HG03280 (cell line): ENCODE results near the gene EHMT1.
"Not testable (repeated sequence)": the region's sequence is repeated elsewhere in the genome, so short reads cannot be mapped to it uniquely, and the experiment has no call there.

Experiments
- ATAC-seq: cut with Tn5 transposase; IDR thresholded peaks from one replicate; pipeline ENCODE4 v1.9.1; 2021; ENCODE audit warnings: mild to moderate bottlenecking, moderate library complexity; ENCODE audit not compliant: unreplicated experiment

EHMT1 gene

DNA sequence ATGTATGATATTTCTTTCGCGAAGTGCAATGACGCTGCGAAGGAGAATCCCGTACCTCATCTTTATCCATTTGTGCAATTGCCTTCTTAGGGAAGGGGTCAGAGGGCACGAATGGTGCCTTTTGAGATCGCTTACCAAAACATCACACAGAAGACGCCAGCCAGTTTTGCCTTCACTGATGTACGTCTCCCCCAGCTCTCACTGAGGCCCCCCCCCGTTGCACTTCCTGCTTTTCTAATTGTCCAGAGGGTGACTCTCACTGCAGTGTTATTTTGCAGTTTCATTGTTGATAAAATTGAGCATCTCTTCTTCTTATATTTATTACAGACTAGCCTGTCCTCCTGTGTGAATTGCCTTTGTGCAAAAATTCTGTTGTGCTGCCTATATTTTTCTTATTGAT, 219.8 kb downstream of the EHMT1 start:
- no peak for ATAC-seq

DNA sequence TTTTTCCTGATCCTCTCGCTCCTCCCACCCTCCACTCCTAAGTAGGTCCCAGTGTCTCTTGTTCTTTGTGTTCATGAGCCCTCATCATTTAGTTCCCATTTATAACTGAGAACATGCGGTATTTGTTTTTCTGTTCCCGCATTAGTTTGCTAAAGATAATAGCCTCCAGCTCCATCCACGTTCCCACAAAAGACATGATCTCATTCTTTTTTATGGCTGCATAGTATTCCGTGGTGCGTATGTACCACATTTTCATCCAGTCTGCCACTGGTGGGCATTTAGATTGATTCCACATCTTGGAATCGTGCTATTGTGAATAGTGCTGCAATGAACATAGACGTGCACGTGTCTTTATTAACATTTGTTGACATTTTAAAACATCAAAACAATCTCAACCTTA, 224.6 kb downstream of the EHMT1 start:
- ATAC-seq, result no peak

- ATAC-seq, result no peak
These were observed 232.9 kb downstream of the EHMT1 start for GRCh38 chr9:137851516-137852267.

DNA sequence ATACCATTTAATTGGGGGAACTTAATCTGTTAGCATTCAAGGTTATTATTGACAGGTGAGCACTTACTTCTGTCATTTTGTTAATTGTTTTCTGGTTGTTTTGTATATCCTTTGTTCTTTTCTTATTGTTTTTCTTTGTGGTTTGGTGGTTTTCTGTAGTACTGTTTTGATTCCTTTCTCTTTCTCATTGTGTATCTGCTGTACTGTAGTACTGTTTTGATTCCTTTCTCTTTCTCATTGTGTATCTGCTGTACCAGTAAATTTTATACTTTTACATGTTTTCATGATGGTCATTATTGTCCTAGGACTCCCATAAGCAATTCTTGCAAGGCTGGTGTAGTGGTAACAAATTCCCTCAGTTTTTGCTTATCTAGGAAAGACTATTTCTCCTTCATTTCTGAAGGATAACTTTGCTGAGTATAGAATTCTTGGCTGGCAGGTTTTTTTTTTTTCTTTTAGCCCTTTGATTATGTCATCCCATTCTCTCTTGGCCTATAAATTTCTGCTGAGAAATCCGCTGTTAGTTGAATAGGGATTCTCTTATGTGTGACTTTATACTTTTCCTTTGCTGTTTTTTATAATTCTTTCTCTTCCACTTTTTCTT, 234.7 kb downstream of the EHMT1 start:
- ATAC-seq, result no peak

GRCh38 chr9:137860361-137860760, 241.6 kb downstream of the EHMT1 start:
- ATAC-seq, result no peak

GRCh38 chr9:137865581-137866145, 246.9 kb downstream of the EHMT1 start:
- no peak for ATAC-seq

GRCh38 chr9:137866226-137867141, 247.7 kb downstream of the EHMT1 start:
- no peak for ATAC-seq

- ATAC-seq, result no peak
These were observed 251.6 kb downstream of the EHMT1 start for GRCh38 chr9:137870432-137870831.

GRCh38 chr9:137872296-137872695, 253.5 kb downstream of the EHMT1 start:
- no peak for ATAC-seq

GRCh38 chr9:137873408-137873807, 254.6 kb downstream of the EHMT1 start:
- ATAC-seq, result no peak

DNA sequence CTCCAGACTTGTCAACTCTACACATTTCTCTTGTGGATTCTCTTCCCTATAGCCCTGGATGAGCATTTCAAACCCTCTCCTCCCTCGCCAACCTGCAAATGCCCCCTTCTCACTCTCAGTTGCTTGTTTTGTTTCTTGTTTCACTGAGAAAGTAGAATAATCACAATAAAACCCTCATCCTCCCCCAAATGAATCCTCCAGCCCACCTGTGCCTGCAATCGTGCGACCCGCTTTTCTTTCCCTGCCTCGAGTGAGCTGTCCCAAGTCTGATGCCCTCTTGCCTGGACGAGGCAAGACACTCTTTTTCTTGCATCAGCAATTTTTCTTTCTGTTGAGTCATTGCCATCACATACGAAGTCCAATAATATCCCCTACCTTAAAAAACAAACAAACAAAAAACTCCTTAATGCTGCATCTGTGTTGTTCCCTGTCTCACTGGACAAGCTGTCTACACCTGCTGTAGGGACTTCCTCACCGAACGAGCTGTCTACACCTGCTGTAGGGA, 255.1 kb downstream of the EHMT1 start:
- ATAC-seq, result no peak

DNA sequence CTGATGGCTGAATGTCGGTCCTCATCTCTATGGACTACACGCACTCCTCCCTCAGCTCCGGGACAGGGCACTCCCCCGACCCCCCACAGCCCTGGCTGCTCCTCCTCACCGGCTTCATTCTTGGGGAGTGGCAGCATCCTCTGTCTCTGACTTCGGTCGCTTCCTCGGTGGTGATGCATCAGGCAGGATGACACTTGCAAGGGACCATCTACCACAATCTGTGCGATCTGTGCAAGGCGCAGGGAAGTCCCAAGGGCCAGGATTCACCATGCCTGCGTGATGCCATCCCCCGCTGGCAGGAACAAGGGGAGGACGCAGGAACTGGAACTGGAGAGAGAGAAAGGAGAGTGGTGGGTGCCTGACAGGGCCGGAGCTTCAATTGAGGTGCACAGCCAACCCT, 256.5 kb downstream of the EHMT1 start:
- ATAC-seq, result no peak

GRCh38 chr9:137875846-137876245, 257.0 kb downstream of the EHMT1 start:
- ATAC-seq, result no peak

- ATAC-seq, result no peak
These were observed 257.5 kb downstream of the EHMT1 start for GRCh38 chr9:137876269-137876668.

DNA sequence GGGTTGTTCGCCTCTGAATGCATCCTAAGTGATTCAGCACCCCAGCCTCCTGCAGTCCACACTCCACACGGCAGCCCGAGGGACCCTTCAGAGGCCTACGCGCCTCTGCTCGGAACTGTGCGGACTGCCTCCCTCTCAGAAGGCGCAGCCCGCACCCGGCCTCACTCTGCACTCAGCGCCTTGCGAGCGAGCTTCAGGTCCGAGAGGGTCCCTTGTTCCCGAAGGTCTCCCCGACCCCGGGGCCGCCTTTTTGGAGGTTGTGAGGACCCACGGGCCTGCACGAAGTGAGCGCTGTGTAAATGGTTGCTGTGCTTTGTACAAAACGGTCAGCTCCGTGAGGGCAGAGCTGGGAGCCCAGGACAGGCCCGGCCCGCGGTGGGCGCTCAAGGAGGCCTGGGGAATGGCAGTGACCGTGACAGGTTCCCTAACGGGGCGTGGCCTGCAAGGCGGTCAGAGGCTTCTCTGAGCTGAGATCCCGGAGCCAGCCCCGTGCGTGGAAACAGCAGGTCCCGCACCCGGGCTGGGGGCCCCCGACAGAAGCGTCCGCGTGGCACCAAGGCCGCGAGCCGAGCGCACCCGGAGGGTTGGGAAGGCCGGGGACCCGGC, 258.1 kb downstream of the EHMT1 start:
- ATAC-seq, result no peak

DNA sequence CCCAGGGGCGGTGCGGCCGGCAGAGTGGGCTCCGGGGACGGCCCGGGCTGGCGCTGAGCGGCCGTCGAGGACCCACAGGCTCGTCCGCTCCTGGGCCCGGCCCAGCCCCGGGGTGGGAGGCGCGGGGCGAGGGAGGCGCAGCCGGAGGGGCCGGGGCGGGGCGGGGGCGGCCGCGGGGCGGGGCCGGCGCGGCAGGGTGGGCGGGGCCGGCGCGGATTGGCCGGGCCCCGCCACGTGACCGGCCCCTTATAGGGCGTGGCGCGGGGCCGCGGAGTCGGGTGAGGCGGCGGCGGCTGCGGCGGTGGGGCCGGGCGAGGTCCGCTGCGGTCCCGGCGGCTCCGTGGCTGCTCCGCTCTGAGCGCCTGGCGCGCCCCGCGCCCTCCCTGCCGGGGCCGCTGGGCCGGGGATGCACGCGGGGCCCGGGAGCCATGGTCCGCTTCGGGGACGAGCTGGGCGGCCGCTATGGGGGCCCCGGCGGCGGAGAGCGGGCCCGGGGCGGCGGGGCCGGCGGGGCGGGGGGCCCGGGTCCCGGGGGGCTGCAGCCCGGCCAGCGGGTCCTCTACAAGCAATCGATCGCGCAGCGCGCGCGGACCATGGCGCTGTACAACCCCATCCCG, 258.8 kb downstream of the EHMT1 start, which contains the start of gene CACNA1B:
CACNA1B (plus strand) TSS at position 277 of the 617 bp plus-strand sequence; CDS start at position 429, 152 bp downstream.
- not testable (repeated sequence) for ATAC-seq

DNA sequence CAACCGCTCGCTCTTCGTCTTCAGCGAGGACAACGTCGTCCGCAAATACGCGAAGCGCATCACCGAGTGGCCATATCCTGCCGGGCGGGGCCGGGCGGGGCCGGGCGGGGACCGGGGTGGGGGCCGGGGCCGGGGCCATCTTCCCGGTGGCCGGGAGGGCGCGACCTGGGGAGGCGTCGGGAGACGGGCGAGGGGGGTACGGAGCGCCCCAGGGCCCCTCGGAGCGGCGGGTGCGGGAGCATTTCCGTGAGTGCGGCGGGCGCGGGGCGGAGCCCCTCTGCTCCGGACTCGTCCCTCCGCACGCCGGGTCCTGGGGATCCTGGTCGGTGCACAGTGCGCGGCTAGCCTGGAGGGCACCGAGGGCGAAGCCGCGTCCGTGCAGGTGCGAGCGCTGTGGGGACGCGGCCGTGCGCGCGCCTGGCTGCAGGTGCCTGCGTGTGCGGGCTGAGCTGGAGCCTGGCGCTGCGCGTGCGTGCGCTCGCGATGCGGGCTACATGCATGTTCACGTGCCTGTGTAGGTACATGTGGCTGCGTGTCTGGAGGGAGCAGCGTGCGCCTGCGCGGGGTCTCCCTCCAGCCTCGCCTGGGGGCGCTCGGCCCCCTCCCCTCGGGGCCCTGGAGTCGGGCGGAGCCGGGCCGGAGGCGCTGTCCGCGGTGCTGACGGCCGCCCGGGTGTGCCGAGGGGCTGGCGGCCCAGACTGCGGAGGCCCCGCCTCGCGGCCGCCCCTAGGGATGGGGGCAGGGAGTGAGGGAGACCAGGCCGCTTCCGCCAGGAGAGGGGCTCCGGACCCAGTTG, 259.5 kb downstream of the EHMT1 start:
- no peak for ATAC-seq

GRCh38 chr9:137879052-137879451, 260.2 kb downstream of the EHMT1 start:
- no peak for ATAC-seq

GRCh38 chr9:137879566-137880150, 260.9 kb downstream of the EHMT1 start:
- ATAC-seq, result no peak
